Heart right ventricle (tissue), 16 donors: ENCODE results near the gene ACSF3. TPM values are rescaled to one million over a fixed set of nuclear protein-coding genes. Genes with fewer than 3 reads are reported as not detected.

Experiments
- ATAC-seq, 8 donors: fragments of 200-7000 bp; cut with Tn5 transposase; one replicate each; pipeline ENCODE4 v1.9.1; 2020; ENCODE audit warnings: mild to moderate bottlenecking in 8 of 8, moderate library complexity in 8 of 8, moderate number of reproducible peaks in 1 of 8
- DNase-seq, 2 donors: peaks; one replicate each; pipeline ENCODE4 v3.0.0-alpha.2; 2020
- H3K27ac ChIP-seq, 10 donors: fragments of 200-600 bp; sonication (generic) in 2 of 10; one replicate each; pipeline versions ENCODE4 v1.5.0 to v1.8.0; 2020 to 2022; ENCODE audit warnings: mild to moderate bottlenecking in 3 of 10
- H3K27me3 ChIP-seq, 7 donors: fragments of 200-600 bp; one replicate each; pipeline ENCODE4 v1.8.0; 2021 to 2022; ENCODE audit warnings: mild to moderate bottlenecking in 2 of 7
- H3K36me3 ChIP-seq, 9 donors: fragments of 200-600 bp; sonication (generic) in 1 of 9; one replicate each; pipeline versions ENCODE4 v1.5.0 to v1.8.0; 2020 to 2022; ENCODE audit warnings: mild to moderate bottlenecking in 2 of 9
- H3K4me1 ChIP-seq, 9 donors: fragments of 200-600 bp; sonication (generic) in 1 of 9; one replicate each; pipeline versions ENCODE4 v1.5.0 to v1.8.0; 2020 to 2022; ENCODE audit warnings: mild to moderate bottlenecking in 4 of 9
- H3K4me3 ChIP-seq, 10 donors: fragments of 200-600 bp; sonication (generic) in 2 of 10; one replicate each; pipeline versions ENCODE4 v1.5.0 to v1.8.0; 2020 to 2022; ENCODE audit warnings: mild to moderate bottlenecking in 7 of 10, moderate library complexity in 2 of 10
- H3K9me3 ChIP-seq, 11 donors: fragments of 200-600 bp in 10 of 11; sonication (generic) in 2 of 11; one replicate each; pipeline versions ENCODE4 v1.5.0 to v1.8.0; 2013 to 2022; ENCODE audit warnings: mild to moderate bottlenecking in 2 of 11, control low read depth in 1 of 11, moderate library complexity in 1 of 11
- WGBS, 2 donors: extraction: QIAGEN DNeasy Blood & Tissue Kit; methylation state at CpG; one replicate each; pipeline ENCODE4 v1.1.7; 2013; ENCODE audit warnings: inconsistent platforms in 1 of 2; 5-methylcytosine and 5-hydroxymethylcytosine counted together
- intact Hi-C, 10 donors: fragments of 100-400 bp; cut with DNase I; formaldehyde crosslinking; loops; one replicate each; pipeline versions ENCODE4 v1.11.1 to v1.14.2; 2022
- polyA plus RNA-seq, 2 donors: library from polyadenylated mRNA; stranded (reverse); fragments of 200-250 nt; gene quantifications; one replicate each; pipeline ENCODE4 v1.2.3, GENCODE V29; 2013
- total RNA-seq, 10 donors: library from RNA; stranded (reverse); fragmentation: NEBNext Ultra II Directional in 3 of 10; extraction: Animal tissue kit (Norgen Biotek cat#: 25700) in 3 of 10; gene quantifications; one replicate each; pipeline versions ENCODE4 v1.2.1 to v1.2.4, GENCODE V29; 2021 to 2023
- TF ChIP-seq, protein P1 (sequence below), 9 donors: fragments of 200-600 bp; sonication (generic) in 2 of 9; IDR thresholded peaks; one replicate each; pipeline versions ENCODE4 v1.5.0 to v1.8.0; 2021 to 2022; ENCODE audit warnings: antibody characterized with exemption in 9 of 9, mild to moderate bottlenecking in 5 of 9, moderate library complexity in 1 of 9
- donor health status: Arrhythmogenic right ventricular cardiomyopathy.
- donor health status: ischemic (EF 13 %, LVEDD 7.1; RV severe dilation, severe dysfunction).
- donor health status: healthy with polysubstance abuse.
- donor health status: DM: no; HTN: yes; CAD: no.
- donor health status: DM: no; HTN: no; CAD: no.
- donor health status: ischemic (EF 25% LVEDD 6.9; RV normal size, moderate dysfunction).
- donor health status: ischemic (EF 25% LVEDD 5.7; RV mildly dilated, moderate dysfunction).
- donor health status: healthy.
- donor health status: DM: yes; HTN: yes; CAD: no.
- donor health status: Ischemic cardiomyopathy.
- donor health status: ischemic (EF 35%, LVEDD 5.7; RV mildly dilated, moderate dysfunction).
- donor health status: nonischemic (EF 11% LVEDD 7.7; RV severe dilation, severe dysfunction).
- donor health status: DM: yes; HTN: yes; CAD: no.
- donor health status: PGD.
- donor health status: ischemic (EF 29% LVEDD 5.4; RV normal size, mild dysfunction).
- donor health status: nonischemic (EF 23%, LVEDD 6.1; RV moderate dilation, normal function).

The ACSF3 gene
- total and polyA plus RNA-seq, 12 donors: 11.0 to 36.9 (median 17.8) TPM

DNA sequence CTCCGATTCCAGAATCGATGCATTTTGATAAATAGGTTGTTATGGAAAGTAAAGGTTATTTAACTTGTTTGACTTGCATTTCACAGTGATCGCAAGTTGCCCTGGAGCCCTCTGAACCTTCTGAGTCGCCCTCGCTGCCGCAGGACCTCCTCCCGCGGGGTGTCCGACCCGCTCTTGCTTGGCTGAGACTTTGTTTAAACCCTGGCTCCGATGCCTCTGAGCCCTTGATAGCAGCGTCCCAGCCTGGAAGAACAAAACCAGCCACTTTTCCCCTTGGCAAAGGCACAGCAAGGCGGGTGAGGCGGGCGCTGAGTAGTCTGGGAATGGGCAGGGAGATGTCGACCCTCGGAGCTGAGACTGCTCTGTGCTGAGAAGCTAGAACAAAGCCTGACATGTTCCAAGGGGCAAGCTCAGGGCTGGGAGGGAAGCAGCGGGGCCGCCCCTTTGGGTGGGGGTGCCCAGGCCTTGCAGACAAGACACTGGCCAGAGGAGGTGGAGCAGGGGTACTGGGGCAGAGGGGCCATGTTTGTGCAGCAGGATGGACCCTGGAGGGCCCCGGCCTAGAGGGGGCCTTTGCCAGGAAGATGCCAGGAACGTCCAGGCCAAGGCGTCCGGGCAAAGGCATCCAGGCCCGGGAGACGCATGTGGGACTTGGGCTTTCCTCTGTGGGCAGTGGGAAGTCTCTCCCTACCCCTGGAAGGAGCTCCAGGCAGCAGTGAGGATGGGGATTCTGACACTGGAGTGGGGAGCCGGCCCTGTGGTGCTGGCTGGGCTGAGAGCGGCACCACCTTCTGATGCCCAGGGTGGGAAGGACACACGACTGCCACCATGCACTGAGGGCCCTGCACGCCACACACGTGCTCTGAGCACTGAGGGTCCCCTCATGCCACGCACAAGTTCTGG lies 47.6 kb downstream of the ACSF3 start:
- H3K4me1 ChIP-seq: no peaks in the 10 kb centered on the region
- no peaks in the 10 kb centered on the region for H3K9me3 ChIP-seq
- TF ChIP-seq, protein P1, sequence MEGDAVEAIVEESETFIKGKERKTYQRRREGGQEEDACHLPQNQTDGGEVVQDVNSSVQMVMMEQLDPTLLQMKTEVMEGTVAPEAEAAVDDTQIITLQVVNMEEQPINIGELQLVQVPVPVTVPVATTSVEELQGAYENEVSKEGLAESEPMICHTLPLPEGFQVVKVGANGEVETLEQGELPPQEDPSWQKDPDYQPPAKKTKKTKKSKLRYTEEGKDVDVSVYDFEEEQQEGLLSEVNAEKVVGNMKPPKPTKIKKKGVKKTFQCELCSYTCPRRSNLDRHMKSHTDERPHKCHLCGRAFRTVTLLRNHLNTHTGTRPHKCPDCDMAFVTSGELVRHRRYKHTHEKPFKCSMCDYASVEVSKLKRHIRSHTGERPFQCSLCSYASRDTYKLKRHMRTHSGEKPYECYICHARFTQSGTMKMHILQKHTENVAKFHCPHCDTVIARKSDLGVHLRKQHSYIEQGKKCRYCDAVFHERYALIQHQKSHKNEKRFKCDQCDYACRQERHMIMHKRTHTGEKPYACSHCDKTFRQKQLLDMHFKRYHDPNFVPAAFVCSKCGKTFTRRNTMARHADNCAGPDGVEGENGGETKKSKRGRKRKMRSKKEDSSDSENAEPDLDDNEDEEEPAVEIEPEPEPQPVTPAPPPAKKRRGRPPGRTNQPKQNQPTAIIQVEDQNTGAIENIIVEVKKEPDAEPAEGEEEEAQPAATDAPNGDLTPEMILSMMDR (IDR thresholded peaks at IDR 0.05): no peak
- WGBS, 2 donors: 93 to 95% methylated on average over 31 of the region's 31 CpGs
- H3K36me3 ChIP-seq: peaks cover 0 to 87% (median 14%) of the 10 kb centered on the region in 9 donors
- no peak overlapping the region for H3K27ac ChIP-seq
- no peak for DNase-seq
- no peak for ATAC-seq
- H3K4me3 ChIP-seq: no peak overlapping the region
- no peaks in the 10 kb centered on the region for H3K27me3 ChIP-seq
- intact Hi-C loops: no loop called here

DNA sequence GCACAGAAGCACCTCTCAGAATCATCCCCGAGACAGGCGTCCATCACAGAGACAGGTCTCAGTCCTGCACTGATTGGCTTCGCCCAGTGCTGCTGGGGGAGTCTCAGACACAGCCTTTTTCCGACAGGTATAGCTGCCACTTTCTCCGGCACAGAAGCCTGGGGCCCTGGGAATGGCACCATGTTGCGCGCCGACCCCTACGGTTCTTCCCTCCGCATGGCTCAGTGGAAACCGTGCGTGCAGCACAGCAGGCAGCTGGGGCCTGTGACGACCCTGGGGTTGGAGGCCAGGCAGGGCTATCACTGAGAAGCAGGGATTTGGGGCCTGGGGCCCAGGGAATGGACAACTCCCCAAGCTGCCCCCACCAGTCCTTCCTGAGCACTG lies 48.2 kb downstream of the ACSF3 start:
- no peak for DNase-seq
- TF ChIP-seq, protein P1 (IDR thresholded peaks at IDR 0.05): no peak
- Histone ChIP-seq H3K4me1 (no peaks in the 10 kb centered on the region), H3K27ac (no peak overlapping the region), H3K9me3 (no peaks in the 10 kb centered on the region), H3K27me3 (no peaks in the 10 kb centered on the region), H3K36me3 (peaks cover 0 to 86% (median 14%) of the 10 kb centered on the region in 9 donors), H3K4me3 (no peak overlapping the region)
- no peak for ATAC-seq
- WGBS, 2 donors: 97% methylated on average over 13 of the region's 13 CpGs
- intact Hi-C loops: no loop called here

DNA sequence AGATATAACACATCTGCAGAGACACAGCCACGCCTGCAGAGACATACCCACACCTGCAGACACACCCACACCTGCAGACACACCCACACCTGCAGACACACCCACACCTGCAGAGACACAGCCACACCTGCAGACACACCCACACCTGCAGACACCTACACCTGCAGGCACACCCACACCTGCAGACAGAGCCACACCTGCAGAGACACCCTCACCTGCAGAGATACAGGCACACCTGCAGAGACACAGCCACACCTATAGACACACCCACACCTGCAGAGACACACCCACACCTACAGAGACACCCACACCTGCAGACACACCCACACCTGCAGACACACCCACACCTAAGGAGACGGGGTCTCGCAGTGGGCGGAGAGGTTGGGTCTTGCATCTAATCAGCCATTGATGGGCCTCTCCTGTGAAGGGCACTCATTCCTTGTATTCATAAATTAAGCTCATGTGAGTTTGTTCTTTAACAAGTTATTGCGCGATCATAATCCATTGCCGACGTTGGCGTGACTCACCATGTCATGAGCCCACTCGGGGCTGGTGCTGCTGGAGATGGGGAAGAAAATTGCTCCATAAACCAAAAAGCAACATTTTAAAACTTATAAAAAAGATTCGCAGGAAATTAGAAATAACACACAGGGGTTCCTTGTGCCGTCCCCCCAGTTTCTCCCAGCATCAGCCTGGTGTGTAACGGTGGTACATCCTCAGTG lies 49.0 kb downstream of the ACSF3 start:
- H3K27ac ChIP-seq: no peak overlapping the region
- no peaks in the 10 kb centered on the region for H3K9me3 ChIP-seq
- intact Hi-C loops: no loop called here
- no peak overlapping the region for H3K4me3 ChIP-seq
- H3K27me3 ChIP-seq: no peaks in the 10 kb centered on the region
- TF ChIP-seq, protein P1 (IDR thresholded peaks at IDR 0.05): no peak
- 96 to 97% methylated on average over 13 of the region's 13 CpGs for WGBS, 2 donors
- peaks cover 0 to 85% (median 15%) of the 10 kb centered on the region in 9 donors for H3K36me3 ChIP-seq
- ATAC-seq (no peak), DNase-seq (no peak)
- H3K4me1 ChIP-seq: no peaks in the 10 kb centered on the region

DNA sequence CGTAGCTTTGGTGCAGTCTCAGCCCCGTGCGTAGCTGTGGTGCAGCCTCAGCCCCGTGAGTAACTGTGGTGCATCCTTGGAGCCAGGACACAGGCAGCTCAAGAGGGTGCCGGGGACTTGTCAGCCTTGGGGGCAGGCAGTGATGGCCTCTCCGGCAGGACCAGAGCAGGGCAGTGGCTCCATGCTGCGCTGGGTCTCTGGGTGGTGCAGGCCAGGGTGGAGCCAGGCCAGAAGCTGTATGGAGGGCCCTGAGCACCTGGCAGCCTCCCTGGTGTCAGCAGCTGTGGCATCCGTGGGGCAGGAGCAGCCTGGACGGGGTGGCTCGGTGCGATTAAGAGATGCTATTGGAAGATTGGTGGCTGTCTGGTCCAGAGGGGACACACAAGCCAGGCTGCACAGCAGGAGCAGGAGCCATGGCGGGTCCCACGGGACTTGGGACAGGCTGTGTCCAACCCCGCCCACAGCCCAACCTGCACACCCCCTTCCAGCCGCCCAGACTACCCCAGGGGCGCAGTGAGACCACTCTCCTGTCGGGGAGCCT lies 49.6 kb downstream of the ACSF3 start:
- H3K36me3 ChIP-seq: peaks cover 0 to 84% (median 20%) of the 10 kb centered on the region in 9 donors
- 96 to 97% methylated on average over 17 of the region's 17 CpGs for WGBS, 2 donors
- TF ChIP-seq, protein P1 (IDR thresholded peaks at IDR 0.05): no peak
- intact Hi-C loops: no loop called here
- H3K27ac ChIP-seq: no peak overlapping the region
- H3K9me3 ChIP-seq: peaks cover 0 to 2% (median 0%) of the 10 kb centered on the region in 11 donors
- H3K4me3 ChIP-seq: no peak overlapping the region
- no peaks in the 10 kb centered on the region for H3K27me3 ChIP-seq
- no peak for DNase-seq
- no peaks in the 10 kb centered on the region for H3K4me1 ChIP-seq
- no peak for ATAC-seq
